Ishikawa (cell line): ENCODE measurements around the gene SHISA9.

ENCODE experiments used
- CEBPB ChIP-seq: IDR thresholded peaks from 2 replicates; pipeline ENCODE4 v1.6.1; 2012
- CREB1 ChIP-seq: IDR thresholded peaks from 2 replicates; pipeline ENCODE4 v1.6.1; 2012; ENCODE audit warnings: low read depth
- EGR1 ChIP-seq: IDR thresholded peaks from 2 replicates; pipeline ENCODE4 v1.6.1; 2012
- RAD21 ChIP-seq: IDR thresholded peaks from 2 replicates; pipeline ENCODE4 v1.6.1; 2012; ENCODE audit warnings: low read depth
- TAF1 ChIP-seq: IDR thresholded peaks from 2 replicates; pipeline ENCODE4 v1.6.1; 2012; ENCODE audit warnings: low read depth, mild to moderate bottlenecking
- USF1 ChIP-seq: IDR thresholded peaks from 2 replicates; pipeline ENCODE4 v1.6.1; 2012
- YY1 ChIP-seq: IDR thresholded peaks from 2 replicates; pipeline ENCODE4 v1.6.1; 2012; ENCODE audit warnings: low read depth

DNA sequence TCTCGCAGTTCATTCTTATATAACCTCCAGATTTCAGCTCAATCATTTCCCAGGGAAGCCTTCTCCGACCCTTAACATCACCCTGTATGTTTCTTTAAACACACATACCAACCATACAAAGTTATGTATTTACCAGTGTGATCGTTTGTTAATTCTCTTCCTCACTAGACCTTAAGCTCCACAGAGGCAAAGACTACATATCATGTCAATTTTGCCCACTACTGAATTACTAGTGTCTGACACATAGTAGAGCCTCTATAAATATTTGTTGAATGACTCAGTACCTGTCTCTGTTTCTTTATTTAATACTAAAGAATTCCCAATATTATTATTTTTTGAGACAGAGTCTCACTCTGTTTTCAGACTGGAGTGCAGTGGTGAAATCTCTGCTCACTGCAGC, 137.2 kb downstream of the SHISA9 start:
- no peak for TF ChIP-seq RAD21
- TF ChIP-seq CREB1: no peak
- TF ChIP-seq USF1: no peak
- TF ChIP-seq CEBPB: no peak
- TF ChIP-seq YY1: no peak
- no peak for TF ChIP-seq EGR1
- no peak for TF ChIP-seq TAF1
